DOHH2 (cell line): Measurements from ENCODE around the gene SLC49A3.

ENCODE experiments used
- H3F3A ChIP-seq: fragments of 200-600 bp; sonication (generic), shearing (Covaris generic); 2 replicates; pipeline ENCODE4 v1.6.0; 2016; ENCODE audit warnings: antibody characterized with exemption, mild to moderate bottlenecking; ENCODE audit not compliant: control insufficient read depth, insufficient read depth
- H3K27ac ChIP-seq: fragments of 200-600 bp; sonication (generic); 2 replicates; pipeline ENCODE4 v1.5.1; 2014; ENCODE audit warnings: low read depth, mild to moderate bottlenecking, low read length, moderate library complexity
- H3K27me3 ChIP-seq: fragments of 200-600 bp; sonication (generic); 2 replicates; pipeline ENCODE4 v1.6.1; 2014; ENCODE audit warnings: mild to moderate bottlenecking, low read length, mixed read lengths; ENCODE audit not compliant: control insufficient read depth
- H3K36me3 ChIP-seq: fragments of 200-600 bp; sonication (generic); 2 replicates; pipeline ENCODE4 v1.6.1; 2014; ENCODE audit warnings: mild to moderate bottlenecking, low read length, moderate library complexity, mixed read lengths; ENCODE audit not compliant: control insufficient read depth
- H3K4me1 ChIP-seq: fragments of 200-600 bp; sonication (generic); 2 replicates; pipeline ENCODE4 v1.6.1; 2014; ENCODE audit warnings: mild to moderate bottlenecking, low read length, mixed read lengths; ENCODE audit not compliant: control insufficient read depth
- H3K4me2 ChIP-seq: fragments of 200-600 bp; sonication (generic); 2 replicates; pipeline ENCODE4 v1.6.0; 2014; ENCODE audit warnings: mild to moderate bottlenecking, low read length, moderate library complexity
- H3K4me3 ChIP-seq: fragments of 200-600 bp; sonication (generic); 2 replicates; pipeline ENCODE4 v1.5.1; 2014; ENCODE audit warnings: mild to moderate bottlenecking, low read length, mixed read lengths
- H3K79me2 ChIP-seq: fragments of 200-600 bp; sonication (generic); 2 replicates; pipeline ENCODE4 v1.6.1; 2014; ENCODE audit warnings: mild to moderate bottlenecking, low read length, mixed read lengths; ENCODE audit not compliant: control insufficient read depth
- H3K9me2 ChIP-seq: fragments of 200-600 bp; sonication (generic); replicated peaks from 2 replicates; pipeline ENCODE4 v1.6.1; 2014; ENCODE audit warnings: mild to moderate bottlenecking, low read length, mixed read lengths; ENCODE audit not compliant: control insufficient read depth
- H3K9me3 ChIP-seq: fragments of 200-600 bp; sonication (generic); 2 replicates; pipeline ENCODE4 v1.6.1; 2014; ENCODE audit warnings: antibody characterized with exemption, low read length, mixed read lengths; ENCODE audit not compliant: control insufficient read depth, insufficient read depth
- H4K20me1 ChIP-seq: fragments of 200-600 bp; sonication (generic); 2 replicates; pipeline ENCODE4 v1.6.0; 2014; ENCODE audit warnings: low read depth, mild to moderate bottlenecking, antibody characterized with exemption, low read length, moderate library complexity; ENCODE audit not compliant: control insufficient read depth, insufficient read depth
- EZH2phosphoT487 ChIP-seq: fragments of 200-600 bp; sonication (generic); IDR thresholded peaks from 2 replicates; pipeline ENCODE4 v1.6.1; 2017; ENCODE audit warnings: borderline replicate concordance, mild to moderate bottlenecking, antibody characterized with exemption, low read length, moderate library complexity, mixed read lengths
- TF ChIP-seq, protein P1 (sequence below): fragments of 200-600 bp; sonication (generic); IDR thresholded peaks from one replicate; pipeline ENCODE4 v1.5.1; 2014; ENCODE audit warnings: antibody characterized with exemption, mild to moderate bottlenecking, low read depth, low read length; ENCODE audit not compliant: poor library complexity, severe bottlenecking

Gene SLC49A3

DNA sequence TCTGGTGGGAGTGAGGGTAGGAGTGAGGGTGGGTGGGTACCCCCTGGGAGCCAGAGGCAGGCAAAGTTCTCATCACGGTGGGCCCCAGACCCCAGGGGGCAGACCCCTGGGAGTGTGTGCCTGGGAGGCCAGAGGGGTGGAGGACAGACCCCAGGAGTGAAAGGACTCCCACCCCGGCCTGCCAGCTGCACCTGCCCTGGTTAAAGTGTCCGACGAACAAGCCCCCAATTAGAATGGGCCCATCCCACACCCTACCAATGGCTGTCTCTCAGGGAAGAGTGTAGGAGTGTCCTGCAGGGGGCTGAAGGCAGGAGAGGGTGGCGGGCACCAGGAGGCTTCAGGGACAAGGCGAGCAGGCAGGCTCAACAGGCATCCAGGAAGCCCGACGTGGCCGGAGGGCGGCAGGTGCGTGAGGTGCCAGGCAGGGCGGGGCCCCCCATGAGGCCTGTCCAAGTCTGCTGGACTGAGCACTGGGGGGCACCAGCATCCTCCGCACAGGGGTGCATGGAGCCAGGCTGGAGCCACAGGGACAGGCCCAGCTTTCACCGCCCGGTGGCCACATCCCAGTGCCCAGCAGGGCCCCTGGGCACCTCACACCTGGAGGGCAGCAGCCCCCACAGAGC is 54.9 kb downstream of the SLC49A3 start:
- no peaks in the 10 kb centered on the region for H3K9me2 ChIP-seq
- H3K27me3 ChIP-seq, result no peaks in the 10 kb centered on the region
- TF ChIP-seq, protein P1, sequence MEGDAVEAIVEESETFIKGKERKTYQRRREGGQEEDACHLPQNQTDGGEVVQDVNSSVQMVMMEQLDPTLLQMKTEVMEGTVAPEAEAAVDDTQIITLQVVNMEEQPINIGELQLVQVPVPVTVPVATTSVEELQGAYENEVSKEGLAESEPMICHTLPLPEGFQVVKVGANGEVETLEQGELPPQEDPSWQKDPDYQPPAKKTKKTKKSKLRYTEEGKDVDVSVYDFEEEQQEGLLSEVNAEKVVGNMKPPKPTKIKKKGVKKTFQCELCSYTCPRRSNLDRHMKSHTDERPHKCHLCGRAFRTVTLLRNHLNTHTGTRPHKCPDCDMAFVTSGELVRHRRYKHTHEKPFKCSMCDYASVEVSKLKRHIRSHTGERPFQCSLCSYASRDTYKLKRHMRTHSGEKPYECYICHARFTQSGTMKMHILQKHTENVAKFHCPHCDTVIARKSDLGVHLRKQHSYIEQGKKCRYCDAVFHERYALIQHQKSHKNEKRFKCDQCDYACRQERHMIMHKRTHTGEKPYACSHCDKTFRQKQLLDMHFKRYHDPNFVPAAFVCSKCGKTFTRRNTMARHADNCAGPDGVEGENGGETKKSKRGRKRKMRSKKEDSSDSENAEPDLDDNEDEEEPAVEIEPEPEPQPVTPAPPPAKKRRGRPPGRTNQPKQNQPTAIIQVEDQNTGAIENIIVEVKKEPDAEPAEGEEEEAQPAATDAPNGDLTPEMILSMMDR, result no peak
- TF ChIP-seq EZH2phosphoT487, result no peak
- peaks cover 22% of the 10 kb centered on the region; the same call in 1 of the 2 replicates for H3K9me3 ChIP-seq
- H3K4me3 ChIP-seq, result no peak overlapping the region
- H3K4me2 ChIP-seq, result no peak overlapping the region
- no peaks in the 10 kb centered on the region for H4K20me1 ChIP-seq
- no peaks in the 10 kb centered on the region for H3K79me2 ChIP-seq
- no peaks in the 10 kb centered on the region for H3K36me3 ChIP-seq
- H3K4me1 ChIP-seq, result no peaks in the 10 kb centered on the region
- no peaks in the 10 kb centered on the region for H3F3A ChIP-seq
- H3K27ac ChIP-seq, result no peak overlapping the region

DNA sequence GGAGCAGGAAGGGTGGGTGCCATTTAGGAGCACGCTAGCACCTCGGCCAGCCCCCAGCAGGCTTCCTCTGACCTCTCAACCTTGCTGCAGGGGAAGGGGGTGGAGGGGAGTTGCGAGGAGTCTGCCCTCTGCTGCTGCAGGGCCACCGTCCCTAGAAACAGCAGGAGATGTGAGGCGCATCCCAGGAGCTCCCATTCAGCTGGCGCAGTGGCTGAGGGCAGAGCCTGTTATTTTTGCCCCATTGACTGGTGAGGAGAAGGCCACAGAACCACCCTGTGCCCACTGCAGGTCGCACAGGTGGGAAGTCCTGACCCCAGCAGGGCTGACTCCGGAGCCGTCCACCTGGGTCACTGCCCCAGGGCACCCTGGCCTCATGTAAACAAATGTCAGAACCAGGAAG is 55.5 kb downstream of the SLC49A3 start:
- no peak overlapping the region for H3K4me3 ChIP-seq
- no peaks in the 10 kb centered on the region for H3K27me3 ChIP-seq
- no peaks in the 10 kb centered on the region for H3K9me2 ChIP-seq
- no peaks in the 10 kb centered on the region for H3K79me2 ChIP-seq
- no peak overlapping the region for H3K27ac ChIP-seq
- H4K20me1 ChIP-seq, result no peaks in the 10 kb centered on the region
- no peaks in the 10 kb centered on the region for H3K36me3 ChIP-seq
- H3K9me3 ChIP-seq, result peaks cover 22% of the 10 kb centered on the region; the same call in 1 of the 2 replicates
- TF ChIP-seq, protein P1, result no peak
- no peak for TF ChIP-seq EZH2phosphoT487
- H3K4me1 ChIP-seq, result no peaks in the 10 kb centered on the region
- no peaks in the 10 kb centered on the region for H3F3A ChIP-seq
- no peak overlapping the region for H3K4me2 ChIP-seq

DNA sequence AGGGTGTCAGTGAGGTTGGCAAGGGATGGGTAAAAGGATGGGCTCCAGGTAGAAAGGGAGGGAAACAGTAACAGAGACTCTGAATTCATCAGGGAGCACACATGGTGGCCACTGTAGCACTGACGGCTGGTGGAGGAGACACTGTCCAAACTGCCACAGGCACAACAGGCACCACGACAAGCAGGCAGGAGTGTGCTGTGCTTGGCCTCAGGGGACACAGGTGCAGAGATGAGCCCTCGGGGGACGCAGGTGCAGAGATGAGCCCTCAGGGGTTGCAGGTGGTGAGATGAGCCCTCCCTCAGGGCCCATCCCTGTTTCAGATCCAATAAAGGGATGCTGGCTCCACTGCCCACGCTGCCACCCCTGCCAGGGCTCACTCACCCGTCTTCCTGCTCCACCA is 56.0 kb downstream of the SLC49A3 start:
- H3K79me2 ChIP-seq, result no peaks in the 10 kb centered on the region
- H3K4me3 ChIP-seq, result no peak overlapping the region
- H3K27me3 ChIP-seq, result no peaks in the 10 kb centered on the region
- TF ChIP-seq EZH2phosphoT487, result no peak
- TF ChIP-seq, protein P1, result no peak
- no peak overlapping the region for H3K27ac ChIP-seq
- no peaks in the 10 kb centered on the region for H3F3A ChIP-seq
- no peaks in the 10 kb centered on the region for H3K9me2 ChIP-seq
- H4K20me1 ChIP-seq, result no peaks in the 10 kb centered on the region
- H3K9me3 ChIP-seq, result peaks cover 22% of the 10 kb centered on the region; the same call in 1 of the 2 replicates
- no peaks in the 10 kb centered on the region for H3K4me1 ChIP-seq
- no peaks in the 10 kb centered on the region for H3K36me3 ChIP-seq
- H3K4me2 ChIP-seq, result no peak overlapping the region
